Nephron (organoid): ENCODE results near the gene SLC2A9.

ENCODE experiments used
- H3K27ac Mint-ChIP-seq, 3 experiments: 2 replicates each; pipeline ENCODE4 v1.8.0; 2020; ENCODE audit warnings: mixed read lengths in 3 of 3, mild to moderate bottlenecking in 2 of 3, moderate library complexity in 1 of 3
- H3K27me3 Mint-ChIP-seq: 2 replicates; pipeline ENCODE4 v1.8.0; 2021; ENCODE audit warnings: low read depth, mild to moderate bottlenecking, moderate library complexity, mixed read lengths
- H3K36me3 Mint-ChIP-seq: 2 replicates; pipeline ENCODE4 v1.8.0; 2020; ENCODE audit warnings: low read depth, mixed read lengths
- H3K4me1 Mint-ChIP-seq: 2 replicates; pipeline ENCODE4 v1.8.0; 2020; ENCODE audit warnings: mixed read lengths
- H3K4me3 Mint-ChIP-seq, 3 experiments: 2 replicates each; pipeline ENCODE4 v1.8.0; 2020; ENCODE audit warnings: mild to moderate bottlenecking in 3 of 3, mixed read lengths in 3 of 3, moderate library complexity in 2 of 3
- H3K9me3 Mint-ChIP-seq: 2 replicates; pipeline ENCODE4 v1.8.0; 2020; ENCODE audit warnings: mixed read lengths
- TF ChIP-seq, protein P1 (sequence below), 3 experiments: fragments of 200-600 bp; sonication (generic); IDR thresholded peaks; one replicate each; pipeline ENCODE4 v1.5.0; 2021; ENCODE audit warnings: antibody characterized with exemption in 3 of 3; ENCODE audit not compliant: unreplicated experiment in 3 of 3

Gene SLC2A9

DNA sequence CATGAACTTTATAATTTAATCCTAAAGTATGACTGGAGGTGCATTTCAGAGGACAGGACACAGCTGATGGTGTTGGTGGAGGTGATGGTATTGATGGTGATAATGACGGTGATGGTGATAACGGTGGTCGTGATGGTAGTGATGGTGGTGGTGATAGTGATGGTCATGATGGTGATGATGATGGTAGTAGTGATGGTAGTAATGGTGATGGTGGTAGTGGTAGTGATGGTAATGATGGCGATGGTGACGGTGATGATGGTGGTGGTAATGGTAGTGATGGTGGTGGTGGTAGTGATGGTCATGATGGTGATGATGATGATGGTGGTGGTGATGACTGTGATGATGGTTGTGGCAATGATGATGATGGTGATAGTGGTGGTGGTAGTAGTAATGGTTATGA is 40.4 kb downstream of the SLC2A9 start:
- H3K27ac Mint-ChIP-seq: no peak overlapping the region
- no peak overlapping the region for H3K4me3 Mint-ChIP-seq
- peaks cover 4% of the 10 kb centered on the region for H3K36me3 Mint-ChIP-seq
- H3K27me3 Mint-ChIP-seq: peaks cover 7% of the 10 kb centered on the region
- TF ChIP-seq, protein P1, sequence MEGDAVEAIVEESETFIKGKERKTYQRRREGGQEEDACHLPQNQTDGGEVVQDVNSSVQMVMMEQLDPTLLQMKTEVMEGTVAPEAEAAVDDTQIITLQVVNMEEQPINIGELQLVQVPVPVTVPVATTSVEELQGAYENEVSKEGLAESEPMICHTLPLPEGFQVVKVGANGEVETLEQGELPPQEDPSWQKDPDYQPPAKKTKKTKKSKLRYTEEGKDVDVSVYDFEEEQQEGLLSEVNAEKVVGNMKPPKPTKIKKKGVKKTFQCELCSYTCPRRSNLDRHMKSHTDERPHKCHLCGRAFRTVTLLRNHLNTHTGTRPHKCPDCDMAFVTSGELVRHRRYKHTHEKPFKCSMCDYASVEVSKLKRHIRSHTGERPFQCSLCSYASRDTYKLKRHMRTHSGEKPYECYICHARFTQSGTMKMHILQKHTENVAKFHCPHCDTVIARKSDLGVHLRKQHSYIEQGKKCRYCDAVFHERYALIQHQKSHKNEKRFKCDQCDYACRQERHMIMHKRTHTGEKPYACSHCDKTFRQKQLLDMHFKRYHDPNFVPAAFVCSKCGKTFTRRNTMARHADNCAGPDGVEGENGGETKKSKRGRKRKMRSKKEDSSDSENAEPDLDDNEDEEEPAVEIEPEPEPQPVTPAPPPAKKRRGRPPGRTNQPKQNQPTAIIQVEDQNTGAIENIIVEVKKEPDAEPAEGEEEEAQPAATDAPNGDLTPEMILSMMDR (IDR thresholded peaks at IDR 0.05; ENCODE audit: unreplicated experiment in 3 of 3): no peak
- peaks cover 2% of the 10 kb centered on the region for H3K9me3 Mint-ChIP-seq
- H3K4me1 Mint-ChIP-seq: no peaks in the 10 kb centered on the region

DNA sequence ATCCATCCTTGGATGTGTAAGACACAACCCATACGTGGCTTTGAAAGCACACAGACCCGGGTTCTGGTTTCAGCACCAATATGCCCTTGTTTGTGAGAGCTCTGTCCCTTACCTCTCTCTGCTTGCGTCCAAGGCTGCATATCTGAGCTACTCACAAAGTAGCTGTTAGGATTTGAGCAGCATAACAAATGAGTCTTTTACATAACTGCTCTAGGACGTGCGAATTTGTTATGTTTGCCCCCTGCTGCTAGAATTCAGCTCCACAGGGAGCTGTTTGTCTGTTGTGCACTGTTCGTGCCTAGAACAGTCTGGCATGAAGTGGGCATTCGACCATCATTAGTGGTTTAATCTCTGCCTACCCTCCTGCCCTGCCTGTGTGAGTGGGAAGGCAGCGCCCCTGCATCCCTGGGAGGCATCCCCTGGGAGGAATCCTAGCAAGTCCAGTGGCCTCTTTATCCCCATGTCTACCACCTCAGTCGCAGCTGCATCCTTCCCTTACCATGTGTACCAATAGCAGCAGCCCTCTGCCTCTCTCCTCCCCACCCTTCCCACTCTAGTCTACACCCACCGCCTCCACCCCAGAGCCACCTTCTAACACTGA is 42.1 kb downstream of the SLC2A9 start:
- H3K27ac Mint-ChIP-seq: no peak overlapping the region
- TF ChIP-seq, protein P1 (IDR thresholded peaks at IDR 0.05; ENCODE audit: unreplicated experiment in 3 of 3): no peak
- H3K36me3 Mint-ChIP-seq: peaks cover 4% of the 10 kb centered on the region
- H3K4me1 Mint-ChIP-seq: no peaks in the 10 kb centered on the region
- no peaks in the 10 kb centered on the region for H3K9me3 Mint-ChIP-seq
- H3K27me3 Mint-ChIP-seq: peaks cover 7% of the 10 kb centered on the region
- H3K4me3 Mint-ChIP-seq: no peak overlapping the region

DNA sequence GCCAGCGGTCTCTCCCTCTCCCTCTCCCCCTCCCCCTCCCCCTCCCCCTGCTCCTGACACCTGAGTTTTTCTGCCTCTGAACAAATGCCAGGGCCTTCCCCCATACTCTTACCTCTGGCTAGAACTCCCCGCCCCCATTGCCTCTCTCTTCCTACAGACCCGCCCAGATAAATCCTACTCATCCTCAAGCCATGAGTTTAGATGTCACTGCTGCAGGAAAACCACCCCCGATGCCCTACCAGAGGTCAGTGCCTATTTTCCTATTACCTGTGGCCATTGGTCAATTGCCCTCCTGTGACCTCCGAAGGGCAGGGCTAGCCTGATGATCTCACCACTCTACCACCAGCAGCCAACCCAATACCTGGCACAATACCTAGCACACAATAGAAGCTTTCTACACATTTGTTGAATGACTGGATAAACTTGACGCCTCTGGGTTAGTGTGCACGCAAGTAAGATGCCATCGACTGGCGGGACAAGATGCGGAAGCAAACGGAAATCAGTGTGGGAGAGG is 43.7 kb downstream of the SLC2A9 start:
- H3K4me1 Mint-ChIP-seq: no peaks in the 10 kb centered on the region
- H3K9me3 Mint-ChIP-seq: peaks cover 3% of the 10 kb centered on the region
- TF ChIP-seq, protein P1 (IDR thresholded peaks at IDR 0.05; ENCODE audit: unreplicated experiment in 3 of 3): no peak
- peaks cover 7% of the 10 kb centered on the region for H3K27me3 Mint-ChIP-seq
- peaks cover 4% of the 10 kb centered on the region for H3K36me3 Mint-ChIP-seq
- no peak overlapping the region for H3K4me3 Mint-ChIP-seq
- no peak overlapping the region for H3K27ac Mint-ChIP-seq

DNA sequence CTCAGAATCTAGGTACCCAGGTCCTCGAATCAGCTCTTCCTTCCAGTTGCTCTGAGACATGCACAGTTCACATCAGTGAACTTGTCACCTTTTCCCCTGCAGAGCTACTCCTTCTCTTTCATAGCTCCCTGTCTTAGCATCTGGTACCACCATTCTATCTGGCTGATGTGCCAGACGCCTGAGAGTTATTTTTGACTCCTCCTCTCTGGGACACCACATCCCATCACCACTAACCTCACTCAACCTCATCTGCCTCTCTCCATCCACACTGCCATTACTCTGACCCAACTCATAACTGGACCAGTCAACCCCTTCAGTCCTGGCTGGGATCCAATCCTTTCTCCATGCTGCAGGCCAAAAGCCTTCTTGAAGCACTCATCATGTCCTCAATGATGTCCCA is 44.5 kb downstream of the SLC2A9 start:
- Mint-ChIP-seq H3K4me1 (no peaks in the 10 kb centered on the region), H3K36me3 (peaks cover 4% of the 10 kb centered on the region), H3K4me3 (no peak overlapping the region), H3K27me3 (peaks cover 7% of the 10 kb centered on the region), H3K27ac (no peak overlapping the region), H3K9me3 (peaks cover 6% of the 10 kb centered on the region)
- TF ChIP-seq, protein P1 (IDR thresholded peaks at IDR 0.05; ENCODE audit: unreplicated experiment in 3 of 3): no peak

DNA sequence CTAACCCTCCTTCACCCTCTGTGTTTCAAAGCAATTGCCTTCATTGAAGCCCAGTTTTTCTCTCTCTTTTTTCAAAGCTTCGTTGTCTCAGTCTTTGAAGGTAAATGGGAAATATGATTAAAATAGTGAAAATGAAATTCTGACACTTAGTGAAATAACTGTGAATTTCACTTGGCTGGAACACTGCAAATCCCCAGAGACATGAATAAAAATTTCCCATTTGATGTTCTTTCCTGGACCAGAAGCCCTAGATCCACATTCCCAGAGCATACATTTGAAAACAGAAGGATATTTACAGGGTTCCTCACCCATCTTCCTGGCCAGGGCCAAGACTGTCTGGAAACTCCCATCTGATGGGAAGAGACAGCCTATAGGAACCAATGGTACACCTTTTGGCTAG is 45.0 kb downstream of the SLC2A9 start:
- H3K27ac Mint-ChIP-seq: no peak overlapping the region
- peaks cover 7% of the 10 kb centered on the region for H3K27me3 Mint-ChIP-seq
- H3K36me3 Mint-ChIP-seq: peaks cover 4% of the 10 kb centered on the region
- H3K4me1 Mint-ChIP-seq: no peaks in the 10 kb centered on the region
- no peak overlapping the region for H3K4me3 Mint-ChIP-seq
- TF ChIP-seq, protein P1 (IDR thresholded peaks at IDR 0.05; ENCODE audit: unreplicated experiment in 3 of 3): no peak
- peaks cover 6% of the 10 kb centered on the region for H3K9me3 Mint-ChIP-seq

DNA sequence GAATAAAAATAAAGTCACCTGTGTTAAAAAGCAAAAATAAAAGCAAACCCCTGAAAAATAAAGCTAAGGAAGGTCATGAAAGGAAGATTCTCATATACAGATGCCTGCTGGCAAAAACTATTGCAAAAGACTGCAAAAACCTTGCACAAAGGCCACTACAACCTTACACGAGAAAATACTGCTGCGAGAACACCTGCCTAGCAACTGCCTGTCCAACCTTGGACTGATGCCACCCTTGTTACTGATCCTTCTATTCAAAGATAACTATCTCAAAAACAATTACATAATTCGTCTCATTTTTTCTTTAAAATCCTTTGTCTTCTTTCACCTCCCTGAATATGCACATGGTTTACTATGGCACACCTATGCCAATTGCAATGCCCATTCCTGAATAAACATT is 49.6 kb downstream of the SLC2A9 start:
- no peak overlapping the region for H3K27ac Mint-ChIP-seq
- peaks cover 6% of the 10 kb centered on the region for H3K9me3 Mint-ChIP-seq
- no peaks in the 10 kb centered on the region for H3K27me3 Mint-ChIP-seq
- no peaks in the 10 kb centered on the region for H3K4me1 Mint-ChIP-seq
- H3K4me3 Mint-ChIP-seq: no peak overlapping the region
- no peaks in the 10 kb centered on the region for H3K36me3 Mint-ChIP-seq
- TF ChIP-seq, protein P1 (IDR thresholded peaks at IDR 0.05; ENCODE audit: unreplicated experiment in 3 of 3): no peak
